Natural killer cell (primary cell): ENCODE measurements around the gene HMGCS2. TPM values are rescaled to one million over a fixed set of nuclear protein-coding genes. Genes with fewer than 3 reads are reported as not detected.

Experiments used
- ATAC-seq, 3 donors: fragments of 150-1000 bp in 2 of 3; fragments of 200-7000 bp in 1 of 3; cut with Tn5 transposase; 1 replicate in 1 of 3; 2 replicates in 2 of 3; pipeline ENCODE4 v1.10.0; 2021; ENCODE audit warnings: mild to moderate bottlenecking in 2 of 3, moderate library complexity in 2 of 3
- DNase-seq, 2 donors: peaks; one replicate each; pipeline versions ENCODE4 v3.0.0 to v3.0.0-alpha.2; 2013 to 2021; ENCODE audit warnings: mixed read lengths in 1 of 2
- H3K27ac ChIP-seq: one replicate; pipeline ENCODE4 v1.5.1; 2013; ENCODE audit warnings: mild to moderate bottlenecking, low read length
- H3K27me3 ChIP-seq: one replicate; pipeline ENCODE4 v1.6.1; 2013; ENCODE audit warnings: low read length; ENCODE audit not compliant: control insufficient read depth, insufficient read depth
- H3K36me3 ChIP-seq: one replicate; pipeline ENCODE4 v1.6.1; 2013; ENCODE audit warnings: low read length; ENCODE audit not compliant: control insufficient read depth, insufficient read depth
- H3K4me1 ChIP-seq: one replicate; pipeline ENCODE4 v1.6.1; 2013; ENCODE audit warnings: low read length; ENCODE audit not compliant: control insufficient read depth, insufficient read depth
- H3K4me3 ChIP-seq: one replicate; pipeline ENCODE4 v1.5.1; 2013; ENCODE audit warnings: low read length
- H3K9me3 ChIP-seq: one replicate; pipeline ENCODE4 v1.6.1; 2013; ENCODE audit warnings: low read length; ENCODE audit not compliant: control insufficient read depth, insufficient read depth
- H3K27ac Mint-ChIP-seq, 2 donors: one replicate each; pipeline ENCODE4 v1.8.0; 2022; ENCODE audit warnings: mild to moderate bottlenecking in 2 of 2, mixed read lengths in 2 of 2, moderate library complexity in 1 of 2
- H3K27me3 Mint-ChIP-seq, 2 donors: one replicate each; pipeline ENCODE4 v1.8.0; 2022; ENCODE audit warnings: low read depth in 2 of 2, mixed read lengths in 2 of 2
- H3K36me3 Mint-ChIP-seq: one replicate; pipeline ENCODE4 v1.8.0; 2022; ENCODE audit warnings: mixed read lengths
- H3K4me1 Mint-ChIP-seq, 2 donors: one replicate each; pipeline ENCODE4 v1.8.0; 2022; ENCODE audit warnings: mixed read lengths in 2 of 2
- H3K4me3 Mint-ChIP-seq: one replicate; pipeline ENCODE4 v1.8.0; 2022; ENCODE audit warnings: mild to moderate bottlenecking, moderate library complexity, mixed read lengths
- H3K9me3 Mint-ChIP-seq, 2 donors: one replicate each; pipeline ENCODE4 v1.8.0; 2022; ENCODE audit warnings: mixed read lengths in 2 of 2
- CTCF ChIP-seq: fragments of 200-600 bp; IDR thresholded peaks from one replicate; pipeline ENCODE4 v1.8.0; 2022; ENCODE audit warnings: antibody characterized with exemption
- WGBS: methylation state at CpG from one replicate; pipeline ENCODE4 v1.1.7; 2013; ENCODE audit warnings: missing lambda C conversion rate; ENCODE audit not compliant: insufficient coverage; 5-methylcytosine and 5-hydroxymethylcytosine counted together
- intact Hi-C: fragments of 100-400 bp; cut with micrococcal nuclease; formaldehyde crosslinking; loops from one replicate; pipeline ENCODE4 v1.14.2; 2022
- total RNA-seq, 4 donors: library from RNA; stranded (reverse); fragments of 120-200 nt in 1 of 4; gene quantifications; one replicate each; pipeline versions ENCODE4 v1.2.3 to v1.2.4, GENCODE V29; 2013 to 2022

The HMGCS2 gene
- total RNA-seq, 3 donors from 2014 or later (not counting 1 experiment from before 2014, with no cell fraction given), result not detected

DNA sequence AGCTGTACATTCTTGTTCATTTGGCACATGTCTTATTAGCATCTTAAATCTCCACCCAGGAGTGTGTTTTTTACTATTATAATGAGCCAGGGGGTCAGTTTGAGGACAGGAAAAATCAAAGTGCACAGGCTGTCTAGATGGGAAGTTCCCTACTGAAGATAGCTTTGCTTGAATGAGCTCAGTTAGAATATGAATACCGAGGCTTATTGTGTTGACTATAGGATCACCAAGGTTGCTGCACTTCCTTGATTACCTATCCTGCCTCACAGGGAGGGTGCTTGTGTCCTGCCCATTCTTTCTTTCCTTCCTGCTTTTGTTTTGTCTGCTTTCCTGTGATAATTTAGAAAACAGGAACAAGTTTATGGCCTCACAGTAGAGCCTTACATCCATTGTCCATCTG lies 40.7 kb downstream of the HMGCS2 start:
- no peak for DNase-seq
- Mint-ChIP-seq H3K27ac (no peak overlapping the region), H3K4me1 (no peaks in the 10 kb centered on the region), H3K36me3 (no peaks in the 10 kb centered on the region), H3K27me3 (no peaks in the 10 kb centered on the region), H3K9me3 (no peaks in the 10 kb centered on the region), H3K4me3 (no peak overlapping the region)
- no peak overlapping the region for H3K27ac ChIP-seq
- H3K36me3 ChIP-seq, result no peaks in the 10 kb centered on the region
- no peak for ATAC-seq
- intact Hi-C loops, result no loop called here
- no peak overlapping the region for H3K4me3 ChIP-seq
- no CpG with 5 or more reads among the region's 1 CpG for WGBS
- no peak for TF ChIP-seq CTCF
- H3K4me1 ChIP-seq, result no peaks in the 10 kb centered on the region
- no peaks in the 10 kb centered on the region for H3K9me3 ChIP-seq
- H3K27me3 ChIP-seq, result no peaks in the 10 kb centered on the region

GRCh38 chr1:119725626-119726025 lies 43.1 kb downstream of the HMGCS2 start:
- H3K9me3 ChIP-seq, result no peaks in the 10 kb centered on the region
- no peaks in the 10 kb centered on the region for H3K4me1 ChIP-seq
- WGBS, result 90% methylated on average over 5 of the region's 5 CpGs
- no peak overlapping the region for H3K4me3 Mint-ChIP-seq
- H3K4me1 Mint-ChIP-seq, result no peaks in the 10 kb centered on the region
- no peak overlapping the region for H3K4me3 ChIP-seq
- H3K27me3 ChIP-seq, result no peaks in the 10 kb centered on the region
- no peak overlapping the region for H3K27ac ChIP-seq
- H3K27ac Mint-ChIP-seq, result no peak overlapping the region
- DNase-seq (peak in 1 of 2 donors; percentile 7), ATAC-seq (no peak)
- no peaks in the 10 kb centered on the region for H3K36me3 Mint-ChIP-seq
- intact Hi-C loops, result no loop called here
- H3K36me3 ChIP-seq, result no peaks in the 10 kb centered on the region
- no peak for TF ChIP-seq CTCF
- H3K9me3 Mint-ChIP-seq, result no peaks in the 10 kb centered on the region
- no peaks in the 10 kb centered on the region for H3K27me3 Mint-ChIP-seq

GRCh38 chr1:119724611-119725218 lies 44.0 kb downstream of the HMGCS2 start:
- no peak for DNase-seq
- Histone ChIP-seq H3K27me3 (no peaks in the 10 kb centered on the region), H3K4me1 (no peaks in the 10 kb centered on the region), H3K27ac (no peak overlapping the region), H3K9me3 (no peaks in the 10 kb centered on the region), H3K36me3 (no peaks in the 10 kb centered on the region), H3K4me3 (no peak overlapping the region)
- H3K27ac Mint-ChIP-seq, result no peak overlapping the region
- no peaks in the 10 kb centered on the region for H3K36me3 Mint-ChIP-seq
- H3K4me3 Mint-ChIP-seq, result no peak overlapping the region
- no peak for ATAC-seq
- TF ChIP-seq CTCF, result no peak
- H3K4me1 Mint-ChIP-seq, result no peaks in the 10 kb centered on the region
- intact Hi-C loops, result no loop called here
- H3K27me3 Mint-ChIP-seq, result no peaks in the 10 kb centered on the region
- no peaks in the 10 kb centered on the region for H3K9me3 Mint-ChIP-seq
- WGBS, result 77% methylated on average over 7 of the region's 8 CpGs

- H3K36me3 ChIP-seq, result no peaks in the 10 kb centered on the region
- no peaks in the 10 kb centered on the region for H3K4me1 Mint-ChIP-seq
- TF ChIP-seq CTCF, result no peak
- no peak overlapping the region for H3K27ac Mint-ChIP-seq
- DNase-seq (no peak), ATAC-seq (no peak)
- no peaks in the 10 kb centered on the region for H3K9me3 Mint-ChIP-seq
- no peak overlapping the region for H3K27ac ChIP-seq
- H3K36me3 Mint-ChIP-seq, result no peaks in the 10 kb centered on the region
- no peaks in the 10 kb centered on the region for H3K9me3 ChIP-seq
- WGBS, result 91% methylated on average over 2 of the region's 5 CpGs
- no peak overlapping the region for H3K4me3 ChIP-seq
- intact Hi-C loops, result no loop called here
- H3K27me3 Mint-ChIP-seq, result no peaks in the 10 kb centered on the region
- H3K27me3 ChIP-seq, result no peaks in the 10 kb centered on the region
- no peak overlapping the region for H3K4me3 Mint-ChIP-seq
- no peaks in the 10 kb centered on the region for H3K4me1 ChIP-seq
These were observed 46.8 kb downstream of the HMGCS2 start for GRCh38 chr1:119721896-119722295.
